LNCAP (cell line): Measurements from ENCODE around the gene DCTD.

ENCODE experiments used
- TF ChIP-seq, protein P1 (sequence below): fragments of 450-650 bp; IDR thresholded peaks from 2 replicates; pipeline ENCODE4 v1.5.1; 2017; ENCODE audit warnings: mild to moderate bottlenecking

The DCTD gene

DNA sequence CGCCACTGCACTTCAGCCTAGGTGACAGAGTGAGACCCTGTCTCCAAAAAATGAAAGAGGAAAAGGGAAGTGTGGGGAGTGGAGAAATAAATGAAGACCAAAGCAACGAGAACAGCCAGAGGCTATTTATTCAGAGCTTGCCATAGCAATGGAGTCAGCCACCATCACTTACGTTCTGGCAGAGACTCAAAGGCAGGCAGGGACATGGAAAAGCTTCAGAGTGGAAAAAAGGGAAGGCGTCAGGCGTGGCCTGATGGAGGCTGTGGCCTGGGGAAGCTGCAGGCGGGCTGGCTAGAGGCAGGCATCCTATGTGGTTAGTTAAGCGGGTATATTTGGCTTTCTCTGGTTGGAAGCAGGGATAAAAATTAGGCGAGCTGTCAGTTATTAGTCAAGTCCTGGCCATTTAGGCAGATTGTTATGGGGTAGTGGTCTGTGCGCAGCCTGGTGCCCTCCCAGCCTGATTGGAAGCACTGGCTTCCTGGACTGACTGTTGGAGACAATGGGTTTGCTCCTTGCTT is 73.3 kb downstream of the DCTD start:
- TF ChIP-seq, protein P1, sequence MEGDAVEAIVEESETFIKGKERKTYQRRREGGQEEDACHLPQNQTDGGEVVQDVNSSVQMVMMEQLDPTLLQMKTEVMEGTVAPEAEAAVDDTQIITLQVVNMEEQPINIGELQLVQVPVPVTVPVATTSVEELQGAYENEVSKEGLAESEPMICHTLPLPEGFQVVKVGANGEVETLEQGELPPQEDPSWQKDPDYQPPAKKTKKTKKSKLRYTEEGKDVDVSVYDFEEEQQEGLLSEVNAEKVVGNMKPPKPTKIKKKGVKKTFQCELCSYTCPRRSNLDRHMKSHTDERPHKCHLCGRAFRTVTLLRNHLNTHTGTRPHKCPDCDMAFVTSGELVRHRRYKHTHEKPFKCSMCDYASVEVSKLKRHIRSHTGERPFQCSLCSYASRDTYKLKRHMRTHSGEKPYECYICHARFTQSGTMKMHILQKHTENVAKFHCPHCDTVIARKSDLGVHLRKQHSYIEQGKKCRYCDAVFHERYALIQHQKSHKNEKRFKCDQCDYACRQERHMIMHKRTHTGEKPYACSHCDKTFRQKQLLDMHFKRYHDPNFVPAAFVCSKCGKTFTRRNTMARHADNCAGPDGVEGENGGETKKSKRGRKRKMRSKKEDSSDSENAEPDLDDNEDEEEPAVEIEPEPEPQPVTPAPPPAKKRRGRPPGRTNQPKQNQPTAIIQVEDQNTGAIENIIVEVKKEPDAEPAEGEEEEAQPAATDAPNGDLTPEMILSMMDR = no peak

DNA sequence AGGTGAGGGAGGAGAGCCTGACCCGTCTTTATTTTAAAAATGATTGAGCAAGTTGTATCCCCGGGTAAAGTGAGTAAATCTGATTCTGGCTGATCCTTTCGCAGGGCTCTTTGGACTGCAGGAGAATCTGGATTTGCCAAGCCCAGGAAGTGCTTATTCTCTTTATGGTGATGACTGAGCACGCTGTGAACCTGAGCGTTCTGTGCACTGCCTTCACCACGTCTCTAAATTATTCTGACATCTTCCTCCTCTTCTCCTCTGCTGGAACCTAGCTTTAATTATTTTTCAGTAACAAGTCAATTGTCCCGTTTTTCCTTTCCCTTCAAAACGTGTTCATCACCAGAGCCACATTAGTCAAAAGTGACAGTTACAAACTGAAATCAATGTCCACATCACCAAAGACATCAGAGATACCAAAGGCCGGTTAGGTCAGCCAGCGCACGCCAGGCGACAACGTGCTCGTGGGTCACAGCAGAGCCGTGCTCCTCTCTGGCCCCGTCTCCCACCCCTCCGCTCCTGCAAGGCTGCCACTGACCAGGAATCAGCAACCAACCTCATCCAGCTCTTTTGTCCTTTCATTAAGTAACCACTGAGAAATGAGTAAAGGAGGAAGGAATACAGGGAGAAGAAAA is 74.3 kb downstream of the DCTD start:
- TF ChIP-seq, protein P1 = no peak

DNA sequence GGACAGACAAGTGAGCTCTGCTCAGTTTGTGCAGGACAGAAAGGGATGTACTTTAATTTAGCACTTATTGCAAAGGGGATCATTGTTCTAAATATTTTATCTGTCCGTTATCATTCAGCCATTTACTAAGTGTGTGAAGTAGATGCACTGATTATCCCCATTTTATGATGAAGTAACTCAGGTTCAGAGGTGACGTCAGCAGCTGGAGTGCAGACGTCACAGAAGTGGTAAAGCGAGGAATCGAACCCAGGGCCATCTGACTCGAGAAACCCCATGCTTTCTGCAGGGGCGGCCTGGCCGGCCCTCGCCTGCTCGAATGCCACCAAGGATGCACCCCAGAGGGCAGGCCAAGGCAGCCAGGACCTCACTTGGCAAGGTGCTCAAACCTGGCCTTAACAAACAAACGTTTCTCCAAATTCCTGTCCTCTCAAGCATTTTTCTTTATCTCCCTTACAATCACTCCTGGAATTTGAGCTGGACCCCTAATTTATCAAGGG is 75.0 kb downstream of the DCTD start:
- TF ChIP-seq, protein P1 = no peak

DNA sequence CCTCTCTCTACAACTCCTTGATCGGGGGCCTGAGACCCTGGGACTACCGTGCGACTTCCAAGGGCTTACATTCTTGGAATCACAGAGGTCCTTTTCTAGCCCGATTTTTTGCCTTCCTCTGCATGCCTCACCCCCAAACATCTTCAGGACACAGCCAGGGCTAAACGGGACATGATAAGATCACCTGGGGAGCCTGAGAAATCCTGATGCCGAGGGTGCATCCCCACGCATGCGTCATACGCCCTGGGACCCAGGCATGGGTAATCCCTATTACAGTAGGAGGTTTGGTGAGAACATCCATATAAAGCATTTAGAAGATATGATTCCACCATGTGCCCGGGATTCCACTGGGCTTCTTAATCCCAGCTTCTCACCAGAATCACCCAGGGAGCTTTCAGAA is 77.1 kb downstream of the DCTD start:
- TF ChIP-seq, protein P1 = no peak
